GDM1 (cell line): ENCODE results near the gene EEF1AKMT3.

ENCODE experiments used
- DNase-seq: peaks from one replicate; lab custom pipeline; 2025; lab: John Stamatoyannopoulos, UW

The EEF1AKMT3 gene

DNA sequence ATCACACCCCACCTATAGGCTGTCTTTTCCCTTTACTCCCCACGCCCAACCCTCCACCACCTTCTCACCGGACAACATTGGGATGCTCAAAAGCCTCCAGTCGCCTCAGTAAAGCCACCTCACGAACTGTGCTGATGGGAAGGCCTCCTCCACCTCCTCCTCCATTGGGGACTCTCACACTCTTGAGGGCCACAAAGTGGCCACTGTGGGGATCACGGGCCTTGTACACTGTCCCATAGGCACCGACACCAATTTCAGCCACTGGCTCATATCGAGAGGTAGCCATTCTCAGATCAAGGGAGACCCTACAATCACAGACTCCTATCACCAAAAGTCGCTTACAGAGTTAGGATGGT, 21.0 kb upstream of the EEF1AKMT3 start:
- no peak for DNase-seq

DNA sequence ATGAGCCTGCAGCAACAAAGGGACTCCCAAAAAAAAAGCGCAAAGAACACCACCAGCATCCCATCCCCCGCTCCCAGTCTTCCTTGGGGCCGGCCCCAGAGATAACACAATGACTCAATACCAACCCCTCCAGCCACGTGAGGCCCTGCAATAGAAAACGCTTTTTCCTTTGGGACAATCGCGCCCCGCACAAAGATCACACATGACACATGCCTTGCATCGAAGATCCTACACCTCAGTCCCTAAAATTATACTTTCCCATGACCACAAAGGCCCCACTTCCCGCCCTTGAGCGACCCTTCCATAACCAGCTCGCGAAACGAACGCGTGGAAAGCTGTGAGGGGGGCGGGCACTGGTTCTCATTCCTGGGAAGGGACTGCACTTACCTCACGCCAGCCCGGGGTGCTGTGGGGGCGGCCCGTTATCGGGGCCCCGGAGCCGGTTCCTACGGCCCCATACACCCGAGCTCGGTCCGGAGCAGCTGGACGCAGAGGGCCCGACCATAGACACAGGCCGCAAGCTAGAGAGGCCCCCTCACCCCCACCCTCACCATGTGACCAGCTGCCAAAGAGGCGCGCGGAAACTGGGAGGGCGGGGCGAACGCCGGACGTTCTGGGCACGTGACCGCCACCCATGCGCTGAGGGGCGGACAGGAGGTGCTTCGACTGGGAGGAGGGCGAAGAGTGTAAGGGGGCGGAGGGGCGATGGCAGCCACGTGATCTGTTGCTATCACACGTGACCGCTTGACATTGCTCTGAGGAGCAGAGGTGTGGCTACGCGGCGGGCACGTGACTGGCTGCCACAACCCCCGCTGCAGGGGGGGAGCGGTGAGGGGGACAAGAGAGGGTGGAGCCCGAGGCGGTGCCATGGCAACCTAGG, 20.4 kb upstream of the EEF1AKMT3 start, which contains the start of gene CDK4:
Gene CDK4 (minus strand): TSS at position 523 of the 880 bp plus-strand sequence. CDS start 593 bp downstream, outside the sequence.
- peak; percentile 100 for DNase-seq

DNA sequence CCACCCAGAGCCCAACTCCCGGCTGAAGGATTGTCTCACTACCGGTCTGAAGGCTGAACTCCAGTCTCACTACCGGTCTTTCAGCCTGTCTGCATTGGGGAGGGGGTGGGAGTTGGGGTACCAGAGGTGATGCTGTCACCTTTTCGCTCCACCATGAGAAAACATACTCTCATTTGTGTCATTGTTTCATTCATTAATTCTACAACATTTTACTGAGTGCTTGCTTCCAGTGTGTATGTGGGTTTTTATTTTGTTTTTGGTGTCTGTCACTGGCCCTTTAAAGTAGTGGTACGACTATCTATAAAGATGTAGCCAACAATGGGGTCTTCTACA, 19.8 kb upstream of the EEF1AKMT3 start:
- no peak for DNase-seq

DNA sequence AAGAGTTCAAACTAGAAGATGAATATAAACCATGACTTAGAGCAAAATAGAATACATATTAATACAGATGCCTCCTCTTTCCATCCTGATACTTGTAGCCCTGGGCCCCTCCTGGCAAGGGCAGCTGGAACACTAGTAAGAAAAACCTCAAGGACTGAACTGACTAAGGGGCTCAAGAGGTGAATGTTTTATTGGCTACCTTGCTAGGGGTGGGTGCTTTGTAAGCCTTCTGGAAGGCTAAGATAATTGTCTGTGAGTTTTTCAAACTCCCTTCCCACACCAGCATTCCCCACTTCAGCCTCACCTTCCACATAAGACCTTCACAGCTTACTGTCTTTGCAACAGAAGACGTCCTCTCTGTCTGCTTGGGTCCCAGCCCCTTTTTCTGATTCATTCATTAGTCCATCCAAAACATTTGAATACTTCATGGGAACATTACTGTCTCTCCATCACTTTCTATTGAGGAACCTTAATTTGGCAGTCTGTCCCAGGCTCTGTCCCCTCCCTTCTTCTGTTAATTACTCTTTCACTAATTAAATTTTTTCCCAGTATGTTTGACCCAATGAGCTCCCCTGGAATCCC, 18.6 kb upstream of the EEF1AKMT3 start:
- DNase-seq: no peak

DNA sequence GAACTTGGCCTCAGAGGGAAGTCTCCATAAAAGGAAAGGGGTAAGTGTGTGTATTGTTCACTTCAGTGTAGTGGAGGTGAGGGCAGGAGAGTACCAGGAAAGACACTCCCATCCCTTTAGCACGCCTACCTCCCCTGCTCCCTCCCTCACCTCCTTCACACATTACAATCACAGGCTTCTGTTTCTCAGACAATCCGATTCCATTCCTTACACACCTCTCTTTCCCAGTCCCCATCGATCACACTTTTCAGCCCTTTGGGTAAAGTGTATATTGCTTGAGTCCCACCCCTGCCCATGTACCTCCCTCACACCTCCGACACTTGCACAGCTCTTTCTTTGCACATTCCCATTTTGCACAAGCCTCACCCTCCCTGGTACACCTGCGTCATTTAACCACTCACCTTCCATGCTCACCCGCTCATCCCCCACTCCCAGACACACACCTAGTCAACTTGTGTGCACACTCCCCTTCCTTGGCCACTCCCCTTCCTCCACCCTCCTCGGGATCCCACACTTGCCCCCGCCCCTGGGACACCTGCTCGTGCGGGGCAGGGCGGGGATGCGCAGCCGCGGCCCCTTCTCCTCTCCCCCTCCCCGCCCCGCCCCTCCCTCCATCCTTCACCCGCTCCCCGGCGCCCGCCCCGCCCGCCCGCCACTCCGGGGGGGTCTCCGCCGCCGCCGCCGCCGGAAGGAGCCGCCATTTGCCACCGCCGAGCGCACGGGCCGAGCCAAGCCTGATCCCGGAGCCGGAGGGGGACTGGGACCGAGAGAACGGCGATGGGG, 17.8 kb upstream of the EEF1AKMT3 start, which contains the start of gene MARCHF9:
Gene MARCHF9 (plus strand): TSS at position 693 of the 783 bp plus-strand sequence. CDS start 426 bp downstream, outside the sequence.
- peak; percentile 28 for DNase-seq

DNA sequence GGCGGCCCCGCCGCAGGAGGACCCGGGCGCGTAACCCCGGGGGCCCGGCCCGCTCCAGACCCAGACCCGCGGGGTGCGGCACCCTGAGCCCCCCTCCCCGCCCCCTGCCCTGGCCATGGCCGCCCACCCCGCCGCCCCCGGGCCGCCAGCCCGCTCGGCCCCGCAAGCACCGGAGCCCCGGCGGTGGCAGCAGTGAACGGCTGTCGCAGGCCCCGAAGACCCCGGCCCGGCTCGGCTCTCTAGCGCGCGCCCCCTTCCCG, 17.3 kb upstream of the EEF1AKMT3 start:
- DNase-seq: no peak

DNA sequence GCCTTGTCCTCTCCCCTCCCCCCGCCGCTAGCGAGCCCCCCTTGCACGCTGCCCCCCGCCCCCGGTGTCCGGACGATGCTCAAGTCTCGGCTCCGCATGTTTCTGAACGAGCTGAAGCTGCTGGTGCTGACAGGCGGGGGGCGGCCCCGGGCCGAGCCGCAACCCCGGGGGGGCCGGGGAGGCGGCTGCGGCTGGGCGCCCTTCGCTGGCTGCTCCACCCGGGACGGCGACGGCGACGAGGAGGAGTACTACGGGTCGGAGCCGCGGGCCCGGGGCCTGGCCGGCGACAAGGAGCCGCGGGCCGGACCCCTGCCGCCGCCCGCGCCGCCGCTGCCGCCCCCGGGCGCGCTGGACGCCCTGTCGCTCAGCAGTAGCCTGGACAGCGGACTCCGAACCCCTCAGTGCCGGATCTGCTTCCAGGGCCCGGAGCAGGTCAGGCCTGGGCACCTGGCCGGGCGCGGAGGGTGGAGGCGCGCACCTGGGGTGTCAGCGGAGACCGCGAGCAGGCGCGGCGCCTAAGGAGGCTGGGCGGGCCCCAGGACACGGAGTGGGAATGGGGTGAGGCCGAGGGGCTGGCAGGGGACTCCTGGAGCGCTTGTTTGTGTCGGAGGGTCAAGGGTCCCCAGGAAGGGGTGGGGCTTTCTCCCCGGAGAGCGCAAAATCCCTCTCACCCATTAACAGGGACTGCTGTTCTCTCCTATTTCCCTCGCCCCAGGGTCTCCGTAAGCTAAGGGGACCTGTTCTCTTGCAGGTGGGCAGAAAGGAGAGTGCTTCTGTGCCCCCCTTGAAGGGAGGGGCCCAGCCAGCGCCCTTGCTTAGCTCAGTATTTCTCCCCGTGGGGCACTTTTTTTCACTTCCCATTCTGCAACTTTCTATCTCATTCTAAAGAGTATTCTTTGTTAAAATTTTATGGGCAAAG, 16.7 kb upstream of the EEF1AKMT3 start:
- DNase-seq: no peak

DNA sequence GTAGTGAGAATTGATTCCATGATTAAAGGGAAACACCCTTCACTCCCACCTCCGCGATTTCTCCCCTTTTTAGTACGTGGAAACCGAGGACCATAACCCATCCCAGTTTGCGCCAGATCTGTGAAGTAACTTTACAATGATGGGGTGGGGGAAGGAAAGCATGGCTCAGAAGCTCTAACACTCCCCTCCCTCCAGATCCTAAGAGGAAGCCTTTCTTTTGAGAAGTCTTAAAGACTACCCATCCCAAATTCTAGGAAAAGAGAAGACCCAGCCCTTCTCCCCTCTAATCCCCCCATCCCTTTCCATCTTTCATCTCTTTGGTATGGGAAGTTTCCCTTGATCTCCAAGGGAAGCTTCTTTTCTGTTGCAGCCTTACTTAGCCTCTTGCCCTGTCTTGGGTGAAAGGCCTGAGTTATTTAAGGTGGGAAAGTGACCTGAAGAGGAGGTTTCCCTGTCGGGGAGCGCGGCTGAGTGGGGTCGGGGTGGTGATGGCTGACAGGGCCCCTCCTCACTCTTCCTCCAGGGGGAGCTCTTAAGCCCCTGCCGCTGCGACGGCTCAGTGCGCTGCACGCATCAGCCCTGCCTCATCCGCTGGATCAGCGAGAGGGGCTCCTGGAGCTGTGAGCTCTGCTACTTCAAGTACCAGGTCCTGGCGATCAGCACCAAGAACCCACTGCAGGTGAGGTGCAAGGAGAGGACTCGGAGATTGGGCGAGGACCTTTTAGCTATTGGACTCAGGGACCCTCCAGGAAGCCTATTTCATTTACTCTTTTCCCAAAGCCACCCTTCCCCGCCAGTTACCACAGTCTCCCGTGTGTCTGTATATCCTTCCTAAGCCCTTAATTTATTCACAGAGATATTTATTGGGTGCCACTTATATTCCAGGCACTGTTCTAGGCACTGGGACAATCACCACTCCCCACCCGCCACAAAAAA, 15.7 kb upstream of the EEF1AKMT3 start:
- peak; percentile 38 for DNase-seq

DNA sequence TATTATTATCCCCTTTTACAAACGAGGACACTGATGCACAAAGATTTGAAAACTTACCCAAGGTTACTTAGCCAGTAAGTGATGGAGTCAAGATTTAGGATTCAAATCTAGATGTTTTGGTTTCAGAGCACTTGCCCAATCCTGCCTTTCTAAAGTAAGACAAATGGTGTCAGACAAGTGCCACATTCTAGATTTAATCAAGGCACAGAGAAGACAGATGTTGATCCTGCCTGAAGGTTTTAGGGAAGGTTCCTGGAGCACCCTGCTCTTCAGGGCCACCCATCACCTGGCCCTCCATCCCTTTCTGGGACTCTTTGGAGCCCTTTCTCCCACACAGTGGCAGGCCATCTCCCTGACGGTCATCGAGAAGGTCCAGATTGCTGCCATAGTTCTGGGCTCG, 14.6 kb upstream of the EEF1AKMT3 start:
- no peak for DNase-seq

DNA sequence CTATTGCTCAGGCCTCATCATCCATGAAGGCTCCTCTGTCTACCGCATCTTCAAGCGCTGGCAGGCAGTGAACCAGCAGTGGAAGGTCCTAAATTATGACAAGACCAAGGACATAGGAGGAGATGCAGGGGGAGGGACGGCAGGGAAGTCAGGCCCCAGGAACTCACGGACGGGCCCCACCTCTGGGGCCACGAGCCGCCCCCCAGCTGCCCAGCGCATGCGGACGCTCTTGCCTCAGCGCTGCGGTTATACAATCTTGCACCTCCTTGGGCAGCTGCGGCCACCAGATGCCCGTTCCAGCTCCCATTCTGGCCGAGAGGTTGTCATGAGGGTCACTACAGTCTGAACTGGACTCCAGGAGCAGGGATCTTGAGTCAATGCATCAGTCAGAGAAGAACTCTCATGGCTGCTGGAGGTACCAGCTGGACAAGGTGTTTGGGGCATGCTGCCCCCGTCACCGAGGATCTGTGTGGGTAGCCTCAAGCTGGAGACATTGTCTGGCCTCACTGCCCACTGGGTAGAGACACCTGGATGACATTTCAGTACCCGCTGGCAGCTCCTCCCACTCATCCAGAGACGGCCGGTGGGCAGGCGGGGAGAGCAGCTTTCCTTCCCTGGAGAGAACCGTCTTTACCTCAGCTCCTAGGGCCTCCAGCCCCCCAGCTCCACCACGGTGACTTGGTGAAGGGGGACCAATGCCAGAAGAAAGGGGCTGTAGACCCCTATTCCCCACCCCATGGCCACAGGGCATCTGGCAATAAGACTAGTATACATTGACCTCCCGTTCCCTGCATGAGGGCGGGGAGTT, 13.7 kb upstream of the EEF1AKMT3 start:
- no peak for DNase-seq

DNA sequence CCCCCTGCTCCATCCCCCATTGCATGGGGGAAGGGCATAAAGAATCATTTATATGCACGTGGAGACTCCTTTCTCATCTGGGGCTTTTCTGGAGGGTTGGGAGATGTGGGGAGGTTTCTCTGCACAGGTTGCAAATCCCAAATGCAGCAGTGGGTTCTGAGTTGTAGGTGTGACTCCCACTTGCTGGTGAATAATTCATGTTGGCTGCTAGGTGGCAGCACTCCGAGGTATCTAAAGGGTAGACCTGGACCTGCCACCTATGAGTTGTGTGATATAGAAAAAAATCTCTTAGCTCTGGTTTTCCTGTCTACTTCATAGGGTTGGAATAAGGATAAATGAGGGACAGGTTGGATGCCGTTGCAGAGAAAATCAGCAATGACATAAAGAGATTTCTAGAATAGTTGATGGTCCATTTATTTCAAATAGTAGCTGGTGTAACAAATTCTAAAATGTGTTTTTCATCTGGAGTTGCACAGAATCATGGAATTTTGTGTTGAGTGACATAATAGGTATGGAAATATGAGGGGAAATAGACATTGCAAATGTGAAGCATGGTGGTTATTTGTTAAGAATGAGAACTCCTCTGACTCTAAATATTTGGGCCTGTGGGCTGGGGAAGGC, 12.9 kb upstream of the EEF1AKMT3 start:
- no peak for DNase-seq

DNA sequence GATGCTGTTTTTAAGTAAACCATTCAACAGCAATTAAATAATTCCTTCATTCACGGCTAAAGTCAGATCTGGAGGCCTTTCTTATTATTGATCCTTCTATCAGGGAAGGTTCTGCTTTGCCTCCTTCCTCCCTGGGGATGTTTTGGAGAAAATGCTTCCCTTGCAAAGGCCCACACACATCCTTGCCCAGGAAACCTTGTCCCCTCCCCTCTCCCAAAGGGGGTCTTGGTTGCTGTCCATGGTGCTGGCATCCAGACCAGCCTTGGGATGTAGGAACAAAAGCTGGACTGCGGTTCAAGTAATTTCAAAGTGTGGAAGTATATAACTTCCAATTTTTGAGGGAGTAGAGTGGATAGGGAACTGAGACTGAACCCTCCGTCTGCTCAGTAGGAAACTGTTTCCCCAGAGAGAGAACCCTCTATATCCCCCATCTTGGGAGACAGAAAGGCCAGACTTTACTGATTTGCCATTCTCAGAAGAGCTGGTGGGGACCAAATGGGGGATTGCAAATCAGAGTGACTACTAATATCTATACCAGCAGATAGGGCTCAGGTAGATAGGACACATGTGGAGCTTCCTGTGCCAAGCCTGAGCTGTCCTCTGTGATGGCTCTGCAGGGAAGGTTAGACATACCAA, 11.9 kb upstream of the EEF1AKMT3 start:
- no peak for DNase-seq

DNA sequence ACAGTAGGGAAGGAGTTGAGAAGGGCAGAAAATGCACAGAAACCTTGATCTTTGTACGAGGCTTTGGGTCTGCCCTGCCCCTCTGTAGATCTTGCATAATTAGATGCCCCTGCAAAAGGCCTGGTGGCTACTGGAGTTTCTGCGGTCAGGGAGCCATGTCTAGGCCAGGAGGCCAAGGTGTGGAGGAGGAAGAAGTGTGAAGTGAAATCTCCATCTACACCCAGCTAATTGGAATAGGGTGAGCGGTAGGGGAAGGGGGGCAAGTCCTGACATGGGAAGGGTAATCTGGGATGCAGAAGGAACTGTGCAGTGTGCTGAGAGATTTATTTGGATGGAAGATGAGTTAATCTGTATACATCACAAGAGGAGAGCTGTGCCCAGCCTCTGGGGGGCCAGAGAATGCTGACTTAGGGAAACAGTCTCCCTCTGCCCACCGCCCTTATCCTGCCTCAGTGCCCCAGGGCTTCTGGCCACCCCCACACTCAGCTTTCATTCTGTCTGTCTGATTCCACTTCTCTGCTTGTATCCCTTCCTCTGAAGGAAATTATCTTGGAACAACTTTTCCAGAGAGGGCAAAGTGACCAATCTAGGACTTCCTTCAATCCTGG, 10.9 kb upstream of the EEF1AKMT3 start:
- no peak for DNase-seq

DNA sequence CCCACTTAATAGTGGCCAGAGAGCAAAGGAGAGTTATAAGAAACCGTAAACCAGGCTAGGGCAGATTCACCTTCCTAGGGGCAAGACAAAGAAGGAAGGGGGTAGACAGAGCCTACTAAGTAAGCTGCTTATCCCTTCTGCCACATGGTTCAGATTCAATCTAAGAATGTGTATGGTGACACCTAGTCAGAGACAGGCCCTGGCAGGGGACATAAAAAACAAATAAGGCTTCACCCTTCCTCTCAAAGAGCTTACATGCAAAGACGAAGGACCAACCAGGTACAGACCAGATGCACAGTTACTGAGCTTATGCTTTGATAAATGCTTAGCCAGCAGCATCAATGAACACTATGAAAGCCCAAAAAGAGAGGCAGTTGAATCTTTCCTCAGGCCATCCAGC, 10.0 kb upstream of the EEF1AKMT3 start:
- no peak for DNase-seq

DNA sequence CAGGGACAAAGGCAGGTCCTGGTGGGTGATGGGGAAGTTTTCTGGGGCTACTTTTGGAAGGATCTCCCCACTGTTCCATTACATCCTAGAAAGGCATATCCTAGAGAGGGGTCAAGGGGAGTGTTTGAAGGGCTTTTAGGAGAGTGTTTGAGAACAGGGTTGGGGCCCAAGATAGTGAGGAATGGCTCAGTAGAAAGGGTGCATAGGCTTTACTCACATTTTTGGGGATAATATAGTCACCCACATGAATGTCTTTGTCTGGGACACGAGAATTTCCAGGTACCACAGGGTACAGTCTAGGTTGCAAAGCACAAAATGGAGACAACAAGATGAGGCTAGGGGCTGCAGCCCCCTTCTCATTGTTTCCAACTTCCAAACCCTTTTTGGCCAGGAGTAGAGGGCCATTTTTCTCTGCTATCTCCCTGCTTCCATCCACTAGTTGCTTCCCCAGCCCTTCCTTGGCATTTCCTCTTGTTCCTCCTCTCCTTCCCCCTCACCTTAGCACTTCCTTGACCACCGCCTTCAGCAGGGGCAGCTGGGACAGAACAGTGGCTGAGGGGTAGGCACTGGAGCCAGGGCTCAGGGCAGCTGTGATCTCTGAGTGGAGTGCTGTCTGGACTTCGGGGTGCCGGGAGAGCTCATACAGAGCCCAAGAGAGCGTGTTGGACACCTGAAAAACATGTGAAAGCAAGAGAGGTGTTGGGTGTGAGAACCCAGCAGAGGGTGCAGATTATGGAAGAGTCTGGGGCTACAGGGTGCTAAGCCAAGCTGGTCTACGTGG, 8.3 kb upstream of the EEF1AKMT3 start:
- DNase-seq: no peak

DNA sequence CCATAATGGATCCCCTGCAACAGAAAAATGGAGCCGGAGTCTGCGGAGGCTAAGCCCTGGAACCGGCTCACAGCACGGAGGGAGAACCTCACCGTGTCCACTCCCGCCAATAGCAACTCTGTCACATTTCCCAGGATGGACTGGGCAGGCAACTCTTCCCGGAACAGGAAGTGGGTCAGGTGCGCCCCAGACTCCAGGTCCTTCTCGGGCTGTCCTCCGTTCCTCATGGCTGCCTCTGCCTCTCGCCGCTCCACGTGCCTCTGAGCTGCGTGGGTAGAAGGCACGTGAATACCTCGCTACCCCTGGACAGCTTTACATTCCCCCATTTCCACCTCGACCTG, 7.8 kb upstream of the EEF1AKMT3 start:
- no peak for DNase-seq

DNA sequence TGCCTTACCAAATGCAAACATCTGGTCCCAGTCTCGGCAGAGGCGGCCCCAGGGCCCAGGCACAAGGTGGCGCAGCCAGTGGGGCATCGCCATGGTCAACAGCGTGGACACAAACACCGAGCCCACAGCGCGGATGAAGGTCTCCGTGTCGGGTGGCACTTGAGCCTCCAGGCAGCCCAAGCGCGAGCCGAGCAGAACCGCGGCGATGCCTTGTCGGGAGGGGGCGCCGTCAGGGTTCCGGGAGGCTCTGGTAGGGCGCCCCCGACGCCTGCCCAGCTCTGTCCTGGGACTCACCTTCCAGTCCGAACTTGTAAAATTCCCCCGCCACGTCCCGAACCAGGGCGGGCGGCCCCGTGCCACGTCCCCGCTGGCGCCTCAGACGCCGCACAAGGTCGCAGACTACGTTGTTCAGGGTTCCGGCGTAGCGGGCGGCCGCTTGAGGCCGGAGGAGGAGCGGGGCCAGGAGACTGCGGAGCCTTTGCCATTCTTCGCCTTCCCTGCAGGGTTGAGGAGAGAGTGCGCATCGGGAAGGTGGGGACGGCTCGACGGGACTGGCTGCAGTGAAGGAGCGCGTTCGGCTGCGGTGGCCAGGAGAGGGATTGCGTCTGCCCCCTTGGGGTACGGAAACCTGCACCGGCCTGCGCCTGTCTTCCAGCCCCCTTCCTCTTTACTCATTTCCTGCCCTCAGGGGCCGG, 7.3 kb upstream of the EEF1AKMT3 start:
- no peak for DNase-seq
